GM06990 (cell line): ENCODE measurements around the gene SPAG16.

Experiments
- DNase-seq: peaks from one replicate; pipeline ENCODE4 v3.0.0-alpha.2; 2011; ENCODE audit not compliant: insufficient read length; ENCODE audit errors: extremely low read depth
- H3K27me3 ChIP-seq: replicated peaks from 2 replicates; pipeline ENCODE4 v1.6.0; 2011; ENCODE audit warnings: low read length; ENCODE audit not compliant: control insufficient read depth, insufficient read depth
- H3K36me3 ChIP-seq: 2 replicates; pipeline ENCODE4 v1.5.1; 2011; ENCODE audit warnings: low read length; ENCODE audit not compliant: control insufficient read depth, insufficient read depth
- H3K4me3 ChIP-seq: replicated peaks from 2 replicates; pipeline ENCODE4 v1.5.1; 2011; ENCODE audit warnings: low read depth, mild to moderate bottlenecking, control low read depth, low read length
- TF ChIP-seq, protein P1 (sequence below): IDR thresholded peaks from 2 replicates; pipeline ENCODE4 v1.5.1; 2011; ENCODE audit warnings: low read length, control low read depth, mild to moderate bottlenecking, inconsistent platforms; ENCODE audit not compliant: insufficient read depth, poor library complexity, severe bottlenecking

SPAG16 gene

DNA sequence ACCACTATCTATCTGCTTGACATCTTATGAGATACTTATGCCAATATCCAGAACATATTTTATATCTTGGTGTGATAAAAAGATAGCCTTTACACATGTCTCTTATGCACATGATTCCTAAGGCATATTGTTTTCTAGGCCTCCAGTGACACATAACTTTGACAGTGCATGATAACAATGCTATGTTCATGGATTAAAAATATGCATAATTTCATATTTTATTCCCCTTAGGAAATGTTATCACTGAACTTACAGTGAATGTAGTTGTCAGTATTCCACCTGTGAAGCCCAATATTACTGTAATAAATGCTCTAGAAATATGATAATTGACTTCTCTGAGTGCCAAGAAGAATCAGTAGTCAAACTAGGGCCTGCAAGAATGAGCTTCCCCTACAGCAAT is 532.3 kb downstream of the SPAG16 start:
- DNase-seq, result no peak
- no peaks in the 10 kb centered on the region for H3K36me3 ChIP-seq
- TF ChIP-seq, protein P1, sequence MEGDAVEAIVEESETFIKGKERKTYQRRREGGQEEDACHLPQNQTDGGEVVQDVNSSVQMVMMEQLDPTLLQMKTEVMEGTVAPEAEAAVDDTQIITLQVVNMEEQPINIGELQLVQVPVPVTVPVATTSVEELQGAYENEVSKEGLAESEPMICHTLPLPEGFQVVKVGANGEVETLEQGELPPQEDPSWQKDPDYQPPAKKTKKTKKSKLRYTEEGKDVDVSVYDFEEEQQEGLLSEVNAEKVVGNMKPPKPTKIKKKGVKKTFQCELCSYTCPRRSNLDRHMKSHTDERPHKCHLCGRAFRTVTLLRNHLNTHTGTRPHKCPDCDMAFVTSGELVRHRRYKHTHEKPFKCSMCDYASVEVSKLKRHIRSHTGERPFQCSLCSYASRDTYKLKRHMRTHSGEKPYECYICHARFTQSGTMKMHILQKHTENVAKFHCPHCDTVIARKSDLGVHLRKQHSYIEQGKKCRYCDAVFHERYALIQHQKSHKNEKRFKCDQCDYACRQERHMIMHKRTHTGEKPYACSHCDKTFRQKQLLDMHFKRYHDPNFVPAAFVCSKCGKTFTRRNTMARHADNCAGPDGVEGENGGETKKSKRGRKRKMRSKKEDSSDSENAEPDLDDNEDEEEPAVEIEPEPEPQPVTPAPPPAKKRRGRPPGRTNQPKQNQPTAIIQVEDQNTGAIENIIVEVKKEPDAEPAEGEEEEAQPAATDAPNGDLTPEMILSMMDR, result no peak
- H3K4me3 ChIP-seq, result no peak overlapping the region
- H3K27me3 ChIP-seq, result no peaks in the 10 kb centered on the region

DNA sequence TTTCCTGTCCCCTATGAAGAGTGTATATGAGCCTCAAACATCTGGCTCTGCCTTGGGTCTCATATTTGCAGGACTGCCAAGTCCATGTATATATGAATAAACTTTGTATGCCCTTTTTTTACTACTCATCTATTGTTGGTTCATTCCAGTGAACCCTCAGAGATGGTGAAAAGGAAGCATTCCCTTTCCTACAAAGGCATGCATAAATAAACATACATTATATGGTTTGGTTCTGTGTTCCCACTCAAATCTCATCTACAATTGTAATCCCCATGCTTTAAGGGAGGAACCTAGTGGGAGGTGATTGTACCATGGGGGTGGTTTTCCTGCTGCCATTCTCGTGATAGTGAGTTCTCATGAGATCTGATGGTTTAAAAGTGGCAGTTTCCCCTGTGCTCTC is 534.2 kb downstream of the SPAG16 start:
- no peak for DNase-seq
- no peaks in the 10 kb centered on the region for H3K36me3 ChIP-seq
- H3K4me3 ChIP-seq, result no peak overlapping the region
- no peaks in the 10 kb centered on the region for H3K27me3 ChIP-seq
- TF ChIP-seq, protein P1, result no peak

DNA sequence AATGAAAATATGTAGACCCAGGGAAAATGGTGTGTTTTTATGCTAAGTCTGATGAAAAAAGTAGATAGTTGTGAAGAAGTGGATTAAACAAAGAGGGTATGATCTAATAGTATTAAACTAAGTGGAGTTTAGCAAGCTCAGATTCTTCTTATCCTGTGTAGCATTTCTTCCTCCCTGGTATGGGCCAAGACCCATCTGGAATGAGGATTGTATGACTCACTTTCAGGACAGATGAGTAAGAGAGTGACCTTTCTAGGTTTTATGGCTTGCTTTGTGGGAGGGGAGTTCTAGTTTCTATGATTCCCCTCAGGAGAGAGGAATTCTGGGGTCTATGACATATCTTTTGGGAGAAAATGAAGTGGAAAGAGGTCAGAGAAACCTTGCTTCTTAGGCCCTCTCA is 550.1 kb downstream of the SPAG16 start:
- no peaks in the 10 kb centered on the region for H3K27me3 ChIP-seq
- TF ChIP-seq, protein P1, result no peak
- H3K36me3 ChIP-seq, result no peaks in the 10 kb centered on the region
- no peak overlapping the region for H3K4me3 ChIP-seq
- no peak for DNase-seq

DNA sequence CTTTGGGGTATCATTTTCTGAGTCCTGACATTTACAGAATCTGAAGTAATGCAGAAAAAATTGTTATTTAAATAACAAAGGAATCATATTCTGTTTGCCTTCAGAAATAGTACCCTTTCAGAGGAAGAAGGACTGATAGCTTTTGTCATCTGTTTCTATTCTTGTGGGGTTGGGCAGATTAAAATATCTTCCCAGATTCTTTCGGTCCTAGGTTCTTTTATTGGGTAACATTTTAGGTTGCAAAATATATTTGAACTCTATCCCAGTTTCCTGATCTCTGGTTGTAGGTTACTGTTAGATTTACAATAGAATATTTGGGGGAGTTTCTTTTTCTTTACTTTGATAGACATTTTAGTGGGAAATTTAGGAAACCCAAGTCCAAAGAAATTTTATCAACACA is 550.5 kb downstream of the SPAG16 start:
- no peaks in the 10 kb centered on the region for H3K36me3 ChIP-seq
- no peak overlapping the region for H3K4me3 ChIP-seq
- DNase-seq, result no peak
- TF ChIP-seq, protein P1, result no peak
- no peaks in the 10 kb centered on the region for H3K27me3 ChIP-seq

DNA sequence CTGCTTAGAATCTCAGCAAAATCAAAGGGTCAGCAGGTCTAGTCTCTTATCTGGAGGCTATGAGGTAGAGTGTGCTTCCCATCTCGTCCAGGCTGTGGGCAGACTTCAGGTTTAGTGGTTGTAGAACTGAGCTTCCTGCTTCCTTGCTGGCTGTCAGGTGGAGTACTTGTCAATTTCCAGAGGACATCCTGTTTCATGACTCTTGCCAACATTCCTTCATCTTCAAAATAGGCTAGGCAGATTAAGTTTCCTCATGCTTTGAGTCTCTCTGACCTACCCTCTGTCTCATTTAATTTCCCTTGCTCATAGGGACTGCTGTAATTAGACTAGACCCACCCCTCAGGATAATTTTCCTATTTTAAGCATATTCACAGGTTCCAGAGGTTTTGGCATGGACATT is 562.6 kb downstream of the SPAG16 start:
- Histone ChIP-seq H3K4me3 (no peak overlapping the region), H3K36me3 (no peaks in the 10 kb centered on the region), H3K27me3 (no peaks in the 10 kb centered on the region)
- DNase-seq, result no peak
- TF ChIP-seq, protein P1, result no peak

DNA sequence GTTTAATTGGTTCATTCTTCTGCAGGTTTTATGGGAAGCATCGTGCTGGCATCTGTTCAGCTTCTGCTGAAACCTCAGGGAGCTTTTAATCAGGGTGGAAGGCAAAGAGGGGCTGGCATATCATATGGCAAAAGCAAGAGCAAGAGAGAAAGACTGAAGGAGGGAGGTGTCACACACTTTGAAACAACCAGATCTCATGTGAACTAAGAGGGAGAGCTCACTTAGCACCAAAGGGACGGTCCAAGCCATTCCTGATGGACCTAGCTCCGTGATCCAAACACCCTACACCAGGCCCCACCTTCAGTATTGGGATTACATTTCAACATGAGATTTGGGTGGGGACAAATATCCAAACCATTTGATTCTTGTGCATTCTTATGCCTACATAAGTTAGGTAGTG is 563.1 kb downstream of the SPAG16 start:
- no peak overlapping the region for H3K4me3 ChIP-seq
- DNase-seq, result no peak
- no peaks in the 10 kb centered on the region for H3K27me3 ChIP-seq
- TF ChIP-seq, protein P1, result no peak
- H3K36me3 ChIP-seq, result no peaks in the 10 kb centered on the region
